ENCODE measurements around the gene NGF. TPM values are rescaled to one million over a fixed set of nuclear protein-coding genes. Genes with fewer than 3 reads are reported as not detected.

Gene NGF
- total RNA-seq, 2 donors from 2014 or later = 1.1 to 1.4 TPM

DNA sequence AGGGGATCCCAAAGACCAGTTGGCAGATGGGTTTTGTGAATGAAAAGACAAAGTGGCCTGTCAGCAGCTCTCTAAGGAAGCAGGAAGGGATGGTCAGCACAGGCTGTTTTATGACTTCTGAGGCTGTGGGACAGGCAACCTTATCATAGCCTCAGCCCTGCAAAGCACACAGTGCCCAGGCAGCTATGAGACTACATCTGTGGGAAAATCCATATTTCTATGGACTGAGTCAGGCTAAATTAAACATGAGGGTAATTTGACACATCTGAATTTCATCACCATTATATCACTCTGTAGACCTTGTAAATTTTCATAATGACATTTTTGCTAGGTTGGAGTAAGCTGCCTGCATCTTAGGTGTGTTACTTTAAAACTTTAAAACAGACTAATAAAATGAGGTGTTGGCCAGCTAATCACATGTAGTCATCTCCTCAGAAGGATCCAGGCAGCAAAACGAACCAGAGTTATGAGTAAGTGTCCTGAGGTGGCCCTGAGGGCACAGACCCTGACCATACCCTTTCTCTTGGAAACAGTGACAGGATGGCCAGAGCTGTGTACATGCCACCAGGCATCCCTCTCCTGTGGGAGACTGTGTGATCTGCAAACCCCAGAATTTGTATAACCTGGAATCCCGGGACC, 14.6 kb downstream of the NGF start:
- no peaks in the 10 kb centered on the region for H3K27me3 ChIP-seq (replicated peaks; ENCODE audit: insufficient read depth)
- DNase-seq (ENCODE audit: low spot score) = no peak
- no peaks in the 10 kb centered on the region for H3K36me3 ChIP-seq
- H3K4me1 ChIP-seq (replicated peaks) = no peaks in the 10 kb centered on the region
- WGBS = 44% methylated on average over 2 of the region's 2 CpGs
- intact Hi-C loops (cut with DNase I) = no loop called here
- TF ChIP-seq, protein P1, sequence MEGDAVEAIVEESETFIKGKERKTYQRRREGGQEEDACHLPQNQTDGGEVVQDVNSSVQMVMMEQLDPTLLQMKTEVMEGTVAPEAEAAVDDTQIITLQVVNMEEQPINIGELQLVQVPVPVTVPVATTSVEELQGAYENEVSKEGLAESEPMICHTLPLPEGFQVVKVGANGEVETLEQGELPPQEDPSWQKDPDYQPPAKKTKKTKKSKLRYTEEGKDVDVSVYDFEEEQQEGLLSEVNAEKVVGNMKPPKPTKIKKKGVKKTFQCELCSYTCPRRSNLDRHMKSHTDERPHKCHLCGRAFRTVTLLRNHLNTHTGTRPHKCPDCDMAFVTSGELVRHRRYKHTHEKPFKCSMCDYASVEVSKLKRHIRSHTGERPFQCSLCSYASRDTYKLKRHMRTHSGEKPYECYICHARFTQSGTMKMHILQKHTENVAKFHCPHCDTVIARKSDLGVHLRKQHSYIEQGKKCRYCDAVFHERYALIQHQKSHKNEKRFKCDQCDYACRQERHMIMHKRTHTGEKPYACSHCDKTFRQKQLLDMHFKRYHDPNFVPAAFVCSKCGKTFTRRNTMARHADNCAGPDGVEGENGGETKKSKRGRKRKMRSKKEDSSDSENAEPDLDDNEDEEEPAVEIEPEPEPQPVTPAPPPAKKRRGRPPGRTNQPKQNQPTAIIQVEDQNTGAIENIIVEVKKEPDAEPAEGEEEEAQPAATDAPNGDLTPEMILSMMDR (IDR thresholded peaks at IDR 0.05) = no peak
- TF ChIP-seq POLR2AphosphoS5 (IDR thresholded peaks at IDR 0.05) (no peak), POLR2A (IDR thresholded peaks at IDR 0.05) (no peak)
- no peaks in the 10 kb centered on the region for H3K9me3 ChIP-seq
- H3K27ac ChIP-seq = no peak overlapping the region
- no peak overlapping the region for H3K4me3 ChIP-seq

DNA sequence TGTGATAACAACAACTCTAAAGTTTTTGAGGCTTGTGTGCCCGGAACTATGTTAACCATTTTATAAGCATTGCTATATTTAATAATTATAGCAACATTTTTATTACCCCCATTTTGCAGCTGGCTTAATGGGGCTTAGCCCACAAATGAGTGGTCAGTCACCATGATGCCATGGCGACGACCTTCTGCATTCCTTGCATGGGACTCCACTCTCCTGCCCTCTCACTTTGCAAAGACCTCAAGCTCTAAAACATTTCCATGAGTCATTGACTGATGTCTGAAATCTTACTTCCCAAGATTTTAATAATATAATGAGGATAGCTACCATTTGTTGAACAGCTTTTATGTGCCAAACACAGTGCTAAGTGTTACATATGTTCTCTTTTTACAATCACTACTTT, 15.4 kb downstream of the NGF start:
- no peaks in the 10 kb centered on the region for H3K4me1 ChIP-seq (replicated peaks)
- WGBS = 95% methylated on average over 3 of the region's 3 CpGs
- DNase-seq (ENCODE audit: low spot score) = no peak
- H3K27ac ChIP-seq = no peak overlapping the region
- H3K27me3 ChIP-seq (replicated peaks; ENCODE audit: insufficient read depth) = no peaks in the 10 kb centered on the region
- intact Hi-C loops (cut with DNase I) = no loop called here
- H3K9me3 ChIP-seq = no peaks in the 10 kb centered on the region
- H3K4me3 ChIP-seq = no peak overlapping the region
- H3K36me3 ChIP-seq = no peaks in the 10 kb centered on the region
- TF ChIP-seq, protein P1 (IDR thresholded peaks at IDR 0.05) = no peak
- no peak for TF ChIP-seq POLR2AphosphoS5 (IDR thresholded peaks at IDR 0.05)
- TF ChIP-seq POLR2A (IDR thresholded peaks at IDR 0.05) = no peak

DNA sequence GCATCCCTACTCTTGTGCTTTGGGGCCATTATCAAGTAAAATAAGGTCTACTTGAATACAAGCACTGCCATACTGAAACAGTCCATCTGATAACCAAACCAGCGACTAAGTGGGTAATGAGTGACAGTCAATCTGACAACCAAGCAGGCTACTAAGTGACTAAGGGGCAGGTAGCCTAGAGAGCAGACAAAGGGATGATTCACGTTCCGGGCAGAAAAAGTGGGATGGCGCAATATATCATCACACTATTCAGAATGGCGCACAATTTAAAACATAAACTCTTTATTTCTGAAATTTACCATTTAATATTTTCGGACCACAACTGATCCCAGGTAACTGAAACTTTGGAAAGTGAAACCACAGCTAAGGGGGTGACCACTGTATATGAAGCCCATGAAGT, 17.7 kb downstream of the NGF start:
- Histone ChIP-seq H3K36me3 (no peaks in the 10 kb centered on the region), H3K27ac (no peak overlapping the region), H3K4me3 (no peak overlapping the region), H3K9me3 (no peaks in the 10 kb centered on the region), H3K4me1 (replicated peaks) (no peaks in the 10 kb centered on the region), H3K27me3 (replicated peaks; ENCODE audit: insufficient read depth) (no peaks in the 10 kb centered on the region)
- TF ChIP-seq POLR2A (IDR thresholded peaks at IDR 0.05) (no peak), POLR2AphosphoS5 (IDR thresholded peaks at IDR 0.05) (no peak)
- TF ChIP-seq, protein P1 (IDR thresholded peaks at IDR 0.05) = no peak
- WGBS = 95% methylated on average over 6 of the region's 6 CpGs
- no peak for DNase-seq (ENCODE audit: low spot score)
- intact Hi-C loops (cut with DNase I) = no loop called here

DNA sequence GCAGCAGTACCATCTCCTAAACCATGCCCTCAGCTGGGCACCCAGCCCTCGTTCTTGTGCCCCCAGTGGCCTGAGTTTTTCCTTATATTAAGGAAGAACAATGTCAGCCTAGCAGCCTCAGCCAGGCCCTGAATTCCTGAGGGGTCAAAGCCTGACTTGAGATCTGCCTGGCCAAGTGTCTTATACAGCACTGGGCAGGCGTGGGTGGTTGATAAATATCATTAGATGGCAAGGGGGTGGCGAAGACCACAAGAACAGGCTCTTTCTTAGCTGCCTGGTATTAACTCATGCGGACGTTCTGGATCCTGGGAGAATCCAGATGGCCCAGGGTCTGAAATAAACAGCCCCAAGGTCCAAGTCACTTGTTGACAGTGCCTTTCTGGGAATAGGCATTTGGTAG, 18.3 kb downstream of the NGF start:
- intact Hi-C loops (cut with DNase I) = no loop called here
- 89% methylated on average over 5 of the region's 5 CpGs for WGBS
- Histone ChIP-seq H3K27ac (no peak overlapping the region), H3K27me3 (replicated peaks; ENCODE audit: insufficient read depth) (no peaks in the 10 kb centered on the region), H3K36me3 (no peaks in the 10 kb centered on the region), H3K4me3 (no peak overlapping the region), H3K9me3 (no peaks in the 10 kb centered on the region), H3K4me1 (replicated peaks) (no peaks in the 10 kb centered on the region)
- DNase-seq (ENCODE audit: low spot score) = no peak
- TF ChIP-seq POLR2AphosphoS5 (IDR thresholded peaks at IDR 0.05) (no peak), POLR2A (IDR thresholded peaks at IDR 0.05) (no peak)
- TF ChIP-seq, protein P1 (IDR thresholded peaks at IDR 0.05) = no peak

Data from prostate gland (tissue), 2 donors.